Hepatocyte (in vitro differentiated cells): ENCODE measurements around the gene PAQR5. TPM values are rescaled to one million over a fixed set of nuclear protein-coding genes. Genes with fewer than 3 reads are reported as not detected.

Source experiments
- DNase-seq: peaks from one replicate; pipeline ENCODE4 v3.0.0-alpha.2; 2016; ENCODE audit warnings: low spot score
- H2AFZ ChIP-seq: fragments of 200-600 bp; sonication (generic); 2 replicates; pipeline ENCODE4 v1.6.0; 2016; ENCODE audit warnings: antibody characterized with exemption, mild to moderate bottlenecking
- H3K27ac ChIP-seq: fragments of 200-600 bp; sonication (generic); 2 replicates; pipeline ENCODE4 v1.5.1; 2016; ENCODE audit warnings: mild to moderate bottlenecking
- H3K27me3 ChIP-seq: fragments of 200-600 bp; sonication (generic); 2 replicates; pipeline ENCODE4 v1.6.1; 2016
- H3K36me3 ChIP-seq: fragments of 200-600 bp; sonication (generic); replicated peaks from 2 replicates; pipeline ENCODE4 v1.5.1; 2016; ENCODE audit warnings: low read depth; ENCODE audit not compliant: insufficient read depth
- H3K4me1 ChIP-seq: fragments of 200-600 bp; sonication (generic); 2 replicates; pipeline ENCODE4 v1.5.1; 2016; ENCODE audit warnings: mild to moderate bottlenecking, moderate library complexity; ENCODE audit not compliant: insufficient read depth
- H3K4me2 ChIP-seq: fragments of 200-600 bp; sonication (generic); 2 replicates; pipeline ENCODE4 v1.6.0; 2016
- H3K4me3 ChIP-seq: fragments of 200-600 bp; sonication (generic); 2 replicates; pipeline ENCODE4 v1.5.1; 2016; ENCODE audit warnings: mild to moderate bottlenecking
- H3K79me2 ChIP-seq: fragments of 200-600 bp; sonication (generic); 2 replicates; pipeline ENCODE4 v1.6.0; 2017; ENCODE audit warnings: mild to moderate bottlenecking
- H3K9me2 ChIP-seq: fragments of 200-600 bp; sonication (generic); replicated peaks from 2 replicates; pipeline ENCODE4 v1.6.0; 2017; ENCODE audit warnings: mild to moderate bottlenecking; ENCODE audit not compliant: insufficient read depth
- H3K9me3 ChIP-seq: fragments of 200-600 bp; sonication (generic); 2 replicates; pipeline ENCODE4 v1.5.1; 2016; ENCODE audit warnings: low read depth, mild to moderate bottlenecking
- H4K20me1 ChIP-seq: fragments of 200-600 bp; sonication (generic); 2 replicates; pipeline ENCODE4 v1.6.0; 2016; ENCODE audit warnings: mild to moderate bottlenecking; ENCODE audit not compliant: insufficient read depth, poor library complexity, severe bottlenecking
- CTCF ChIP-seq: fragments of 200-600 bp; sonication (generic); IDR thresholded peaks from 2 replicates; pipeline ENCODE4 v1.5.1; 2016; ENCODE audit warnings: antibody characterized with exemption, mild to moderate bottlenecking; ENCODE audit not compliant: poor library complexity
- EZH2 ChIP-seq: fragments of 200-600 bp; sonication (generic); IDR thresholded peaks from 2 replicates; pipeline ENCODE4 v1.6.1; 2016; ENCODE audit warnings: antibody characterized with exemption, mild to moderate bottlenecking, borderline replicate concordance
- EZH2phosphoT487 ChIP-seq: fragments of 200-600 bp; sonication (generic); IDR thresholded peaks from one replicate; pipeline ENCODE4 v1.6.1; 2018; ENCODE audit warnings: antibody characterized with exemption, mild to moderate bottlenecking, low read depth, moderate library complexity; ENCODE audit not compliant: unreplicated experiment, severe bottlenecking
- WGBS: methylation state at CpG from one replicate; pipeline ENCODE4 v1.1.6; 2016; ENCODE audit warnings: low lambda C conversion rate; ENCODE audit errors: missing lambda C conversion rate; 5-methylcytosine and 5-hydroxymethylcytosine counted together
- polyA plus RNA-seq: library from polyadenylated mRNA; unstranded; fragments of >200 nt; fragmentation: Nextera tagmentation; extraction: Ambion mirVana; gene quantifications from 2 replicates; pipeline ENCODE4 v1.2.1, GENCODE V29; 2016
- total RNA-seq: library from RNA; depleted of rRNA; stranded (reverse); fragments of >200 nt; gene quantifications from 2 replicates; pipeline ENCODE4 v1.2.3, GENCODE V29; 2014

Gene PAQR5
- total and polyA plus RNA-seq, 2 experiments from 2014 or later, result 2.1 to 2.8 TPM

GRCh38 chr15:69357773-69358771, 59.4 kb downstream of the PAQR5 start:
- Histone ChIP-seq H3K9me3 (no peaks in the 10 kb centered on the region), H3K27me3 (no peaks in the 10 kb centered on the region), H3K36me3 (no peaks in the 10 kb centered on the region), H2AFZ (no peak overlapping the region), H3K27ac (no peak overlapping the region), H4K20me1 (no peaks in the 10 kb centered on the region), H3K4me3 (no peak overlapping the region), H3K4me2 (no peak overlapping the region), H3K4me1 (peaks cover 13% of the 10 kb centered on the region), H3K9me2 (no peaks in the 10 kb centered on the region), H3K79me2 (no peaks in the 10 kb centered on the region)
- TF ChIP-seq CTCF, result no peak
- TF ChIP-seq EZH2, result no peak
- TF ChIP-seq EZH2phosphoT487, result no peak
- 60% methylated on average over 9 of the region's 9 CpGs for WGBS
- DNase-seq, result peak; percentile 33

- 90% methylated on average over 4 of the region's 4 CpGs for WGBS
- Histone ChIP-seq H3K36me3 (no peaks in the 10 kb centered on the region), H3K4me2 (no peak overlapping the region), H4K20me1 (no peaks in the 10 kb centered on the region), H3K27ac (no peak overlapping the region), H3K27me3 (no peaks in the 10 kb centered on the region), H3K79me2 (no peaks in the 10 kb centered on the region), H3K9me3 (no peaks in the 10 kb centered on the region), H3K4me1 (peaks cover 13% of the 10 kb centered on the region), H3K9me2 (no peaks in the 10 kb centered on the region), H3K4me3 (no peak overlapping the region), H2AFZ (no peak overlapping the region)
- TF ChIP-seq EZH2phosphoT487 (no peak), CTCF (no peak), EZH2 (no peak)
- no peak for DNase-seq
These were observed 60.1 kb downstream of the PAQR5 start for GRCh38 chr15:69358850-69359249.

- DNase-seq, result no peak
- Histone ChIP-seq H3K79me2 (no peaks in the 10 kb centered on the region), H3K27ac (peak overlapping the region; percentile 23), H3K27me3 (no peaks in the 10 kb centered on the region), H3K4me2 (peak overlapping the region; percentile 37), H3K4me1 (peaks cover 13% of the 10 kb centered on the region), H3K9me3 (no peaks in the 10 kb centered on the region), H3K4me3 (no peak overlapping the region), H2AFZ (no peak overlapping the region), H3K9me2 (no peaks in the 10 kb centered on the region), H4K20me1 (no peaks in the 10 kb centered on the region), H3K36me3 (no peaks in the 10 kb centered on the region)
- WGBS, result 95% methylated on average over 3 of the region's 3 CpGs
- TF ChIP-seq EZH2, result no peak
These were observed 61.0 kb downstream of the PAQR5 start for GRCh38 chr15:69359722-69360121.

- Histone ChIP-seq H4K20me1 (no peaks in the 10 kb centered on the region), H2AFZ (no peak overlapping the region), H3K27me3 (no peaks in the 10 kb centered on the region), H3K27ac (no peak overlapping the region), H3K4me3 (no peak overlapping the region), H3K36me3 (no peaks in the 10 kb centered on the region), H3K9me3 (no peaks in the 10 kb centered on the region), H3K9me2 (no peaks in the 10 kb centered on the region), H3K4me2 (no peak overlapping the region), H3K4me1 (peaks cover 13% of the 10 kb centered on the region), H3K79me2 (no peaks in the 10 kb centered on the region)
- TF ChIP-seq EZH2 (no peak), CTCF (no peak), EZH2phosphoT487 (no peak)
- no peak for DNase-seq
- WGBS, result 0% methylated on average over 1 of the region's 1 CpG
These were observed 61.9 kb downstream of the PAQR5 start for GRCh38 chr15:69360642-69361041.
